ENCODE measurements around the gene ATP6V1F. TPM values are rescaled to one million over a fixed set of nuclear protein-coding genes. Genes with fewer than 3 reads are reported as not detected.

ATP6V1F gene
- total RNA-seq, 4 donors from 2014 or later, result 72.3 to 240 (median 123) TPM

DNA sequence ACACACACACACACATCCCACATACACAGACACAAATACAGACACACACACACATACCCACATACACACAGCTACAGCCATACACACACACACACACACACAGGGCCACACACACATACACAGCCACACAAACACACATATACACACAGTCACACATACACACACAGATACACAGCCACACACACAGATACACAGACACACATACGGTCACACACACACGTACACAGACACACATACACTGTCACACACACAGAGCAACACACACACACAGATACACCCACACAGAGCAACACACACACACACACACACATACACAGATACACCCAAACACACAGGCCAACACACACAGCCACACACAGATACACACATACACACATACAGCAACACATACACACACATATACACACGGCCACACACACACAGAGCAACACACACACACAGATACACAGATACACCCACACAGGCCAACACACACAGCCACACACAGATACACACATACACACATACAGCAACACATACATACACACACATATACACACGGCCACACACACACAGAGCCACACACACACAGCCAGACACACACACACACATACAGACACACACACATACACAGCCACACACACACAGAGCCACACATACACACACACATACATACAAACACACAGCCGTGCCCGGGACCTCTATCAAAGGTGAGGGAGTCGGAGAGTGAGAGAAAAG is 25.5 kb downstream of the ATP6V1F start:
- TF ChIP-seq, protein P1, sequence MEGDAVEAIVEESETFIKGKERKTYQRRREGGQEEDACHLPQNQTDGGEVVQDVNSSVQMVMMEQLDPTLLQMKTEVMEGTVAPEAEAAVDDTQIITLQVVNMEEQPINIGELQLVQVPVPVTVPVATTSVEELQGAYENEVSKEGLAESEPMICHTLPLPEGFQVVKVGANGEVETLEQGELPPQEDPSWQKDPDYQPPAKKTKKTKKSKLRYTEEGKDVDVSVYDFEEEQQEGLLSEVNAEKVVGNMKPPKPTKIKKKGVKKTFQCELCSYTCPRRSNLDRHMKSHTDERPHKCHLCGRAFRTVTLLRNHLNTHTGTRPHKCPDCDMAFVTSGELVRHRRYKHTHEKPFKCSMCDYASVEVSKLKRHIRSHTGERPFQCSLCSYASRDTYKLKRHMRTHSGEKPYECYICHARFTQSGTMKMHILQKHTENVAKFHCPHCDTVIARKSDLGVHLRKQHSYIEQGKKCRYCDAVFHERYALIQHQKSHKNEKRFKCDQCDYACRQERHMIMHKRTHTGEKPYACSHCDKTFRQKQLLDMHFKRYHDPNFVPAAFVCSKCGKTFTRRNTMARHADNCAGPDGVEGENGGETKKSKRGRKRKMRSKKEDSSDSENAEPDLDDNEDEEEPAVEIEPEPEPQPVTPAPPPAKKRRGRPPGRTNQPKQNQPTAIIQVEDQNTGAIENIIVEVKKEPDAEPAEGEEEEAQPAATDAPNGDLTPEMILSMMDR (IDR thresholded peaks at IDR 0.05; ENCODE audit: low read depth), result no peak

DNA sequence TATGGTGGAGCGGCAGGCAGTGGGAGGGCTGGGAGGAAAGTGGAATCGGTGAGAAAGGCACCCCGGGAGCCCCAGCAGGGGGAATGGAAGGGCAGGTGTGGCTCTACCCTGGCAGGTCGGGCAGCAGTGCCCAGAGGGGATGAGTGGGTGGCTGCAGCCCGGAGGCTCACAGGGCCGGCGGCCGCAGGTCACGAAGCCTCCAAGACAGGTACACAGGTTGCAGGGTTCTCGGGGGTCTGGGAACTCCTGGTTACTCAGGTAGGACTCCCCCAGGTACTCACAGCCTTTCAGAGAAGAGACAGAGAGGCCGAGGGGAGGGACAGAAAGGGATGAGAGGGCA is 26.1 kb downstream of the ATP6V1F start:
- TF ChIP-seq, protein P1 (IDR thresholded peaks at IDR 0.05; ENCODE audit: low read depth), result no peak

DNA sequence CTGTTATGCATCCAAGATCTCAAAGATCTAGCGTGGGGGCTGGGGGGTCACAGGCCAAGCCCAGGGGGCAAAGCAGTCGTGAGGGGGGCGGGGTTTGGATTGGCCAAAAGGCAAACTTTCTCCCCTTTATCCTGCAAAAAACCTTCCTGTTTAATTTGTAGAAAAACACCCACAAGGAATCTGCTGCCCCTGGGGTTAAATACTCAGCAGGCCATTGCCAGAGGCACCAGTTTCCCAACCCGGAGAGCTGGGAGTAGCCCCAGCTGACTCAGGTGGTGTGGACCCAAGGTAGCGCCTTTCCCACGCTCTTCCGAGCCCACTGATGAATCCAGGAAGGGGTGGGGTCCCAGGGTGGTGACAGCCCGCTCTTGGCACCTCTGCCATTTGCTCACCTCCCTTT is 26.5 kb downstream of the ATP6V1F start:
- TF ChIP-seq, protein P1 (IDR thresholded peaks at IDR 0.05; ENCODE audit: low read depth), result no peak

DNA sequence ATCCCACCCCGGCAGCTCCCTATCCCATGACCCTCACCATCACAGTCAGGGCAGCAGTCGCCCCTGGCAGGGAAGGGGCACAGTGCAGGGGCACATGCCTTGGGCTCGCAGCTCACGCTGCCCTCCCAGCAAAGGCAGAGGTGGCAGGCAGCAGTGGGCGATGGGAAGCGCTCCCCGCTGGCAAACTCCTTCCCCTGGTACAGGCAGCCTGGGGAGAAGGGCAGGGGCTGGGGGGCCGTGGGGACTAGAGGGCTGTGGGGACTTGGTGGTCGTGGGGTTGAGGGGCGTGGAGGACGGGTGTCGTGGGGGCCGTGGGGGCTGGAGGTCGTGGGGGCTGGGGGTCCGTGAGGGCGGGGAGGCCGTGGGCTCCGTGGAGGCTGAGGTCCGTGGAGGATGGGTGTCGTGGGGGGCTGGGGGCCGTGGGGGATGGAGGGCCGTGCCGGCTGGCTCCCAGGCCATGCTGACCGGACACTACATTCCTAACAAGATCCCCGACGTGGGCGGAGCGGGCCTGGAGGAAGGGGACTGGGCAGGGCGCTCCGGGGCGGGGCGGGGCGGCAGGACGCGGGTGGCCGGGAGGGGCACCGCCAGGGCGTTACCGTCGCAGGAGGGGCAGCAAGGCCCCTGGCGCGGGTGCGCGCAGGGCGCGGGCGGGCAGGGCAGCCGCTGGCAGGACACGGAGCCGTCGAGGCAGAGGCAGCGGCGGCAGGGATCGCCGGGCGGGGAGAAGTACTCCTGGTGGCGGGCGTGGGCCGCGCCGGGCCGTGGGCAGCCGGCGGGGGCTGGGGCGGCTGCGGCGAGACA is 27.9 kb downstream of the ATP6V1F start:
- TF ChIP-seq, protein P1 (IDR thresholded peaks at IDR 0.05; ENCODE audit: low read depth), result no peak

DNA sequence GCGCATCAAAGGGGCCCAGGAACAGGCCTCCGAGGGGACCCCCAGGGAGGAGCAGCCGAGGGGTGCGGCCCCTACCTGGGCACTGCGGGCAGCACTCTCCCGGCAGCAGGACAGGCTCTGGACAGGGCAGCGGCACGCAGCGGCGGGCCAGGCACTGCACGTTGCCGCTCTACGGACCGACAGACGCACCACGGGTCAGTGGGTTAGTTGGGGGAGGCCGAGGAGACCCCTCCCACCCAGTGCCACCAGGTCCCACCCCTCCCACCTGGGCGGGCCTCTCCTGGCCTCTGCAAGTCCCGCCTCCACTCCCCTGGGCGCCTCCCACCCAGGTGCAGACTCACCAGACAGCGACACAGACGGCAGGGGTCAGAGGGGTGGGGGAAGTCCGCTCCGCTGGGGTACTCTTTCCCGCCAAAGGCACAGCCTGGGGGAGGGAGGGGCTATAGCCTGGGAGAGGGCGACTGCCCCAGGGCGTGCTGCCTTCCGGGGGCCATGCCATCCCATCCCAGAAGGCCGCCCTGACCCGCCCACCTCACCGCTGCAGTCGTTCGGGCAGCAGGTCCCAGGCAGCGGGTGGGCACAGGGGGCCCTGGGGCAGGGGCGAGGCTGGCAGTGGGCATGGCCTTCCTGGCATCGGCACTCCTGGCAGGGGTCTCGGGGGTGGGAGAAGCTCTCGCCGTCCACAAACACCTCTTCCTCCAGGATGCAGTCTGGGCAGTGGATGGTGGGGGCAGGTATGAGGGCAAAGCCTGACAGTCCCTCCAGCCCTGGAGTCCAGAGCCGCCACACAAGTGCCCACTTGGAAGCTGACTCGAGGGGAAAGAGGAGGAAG is 28.7 kb downstream of the ATP6V1F start:
- TF ChIP-seq, protein P1 (IDR thresholded peaks at IDR 0.05; ENCODE audit: low read depth), result no peak

DNA sequence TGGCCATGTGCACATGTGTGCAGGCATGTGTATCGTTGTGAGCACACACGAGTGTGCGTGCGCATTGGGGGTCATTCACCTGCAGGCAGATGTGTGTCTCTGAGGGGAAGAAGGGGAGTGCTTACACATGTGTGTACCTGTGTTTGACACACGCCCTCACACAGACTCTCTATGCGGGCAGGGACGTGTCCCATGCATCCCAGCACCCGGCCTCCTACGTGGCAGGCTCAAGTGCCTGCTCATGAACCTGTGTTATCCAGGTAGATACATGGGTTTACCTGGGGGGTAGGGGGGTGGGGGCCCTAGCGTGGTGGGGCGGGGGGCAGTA is 29.2 kb downstream of the ATP6V1F start:
- TF ChIP-seq, protein P1 (IDR thresholded peaks at IDR 0.05; ENCODE audit: low read depth), result no peak
